Measurements from ENCODE around the gene DNMT1.
"Not testable (repeated sequence)": the region's sequence is repeated elsewhere in the genome, so short reads cannot be mapped to it uniquely, and the experiment has no call there.

The DNMT1 gene

GRCh38 chr19:10180459-10180858 lies 14.3 kb downstream of the DNMT1 start:
- DNase-seq: no peak

- not testable (repeated sequence) for DNase-seq
These were observed 14.7 kb downstream of the DNMT1 start for GRCh38 chr19:10180024-10180423.

- DNase-seq: no peak
These were observed 21.2 kb downstream of the DNMT1 start for GRCh38 chr19:10173527-10173926.

GRCh38 chr19:10168386-10168948 lies 26.3 kb downstream of the DNMT1 start:
- DNase-seq: no peak

GRCh38 chr19:10167459-10167858 lies 27.3 kb downstream of the DNMT1 start:
- DNase-seq: no peak

GRCh38 chr19:10166501-10166900 lies 28.3 kb downstream of the DNMT1 start:
- DNase-seq: not testable (repeated sequence)

GRCh38 chr19:10166046-10166445 lies 28.7 kb downstream of the DNMT1 start:
- DNase-seq: no peak

- no peak for DNase-seq
These were observed 31.2 kb downstream of the DNMT1 start for GRCh38 chr19:10163536-10163935.

GRCh38 chr19:10159610-10160009 lies 35.1 kb downstream of the DNMT1 start:
- DNase-seq: no peak

- DNase-seq: no peak
These were observed 36.3 kb downstream of the DNMT1 start for GRCh38 chr19:10158485-10158884.

- no peak for DNase-seq
These were observed 36.7 kb downstream of the DNMT1 start for GRCh38 chr19:10158071-10158470.

- no peak for DNase-seq
These were observed 38.9 kb downstream of the DNMT1 start for GRCh38 chr19:10155839-10156238.

GRCh38 chr19:10152100-10152499 lies 42.7 kb downstream of the DNMT1 start:
- DNase-seq: no peak

GRCh38 chr19:10151521-10151920 lies 43.2 kb downstream of the DNMT1 start:
- DNase-seq: no peak

GRCh38 chr19:10149427-10149826 lies 45.3 kb downstream of the DNMT1 start:
- DNase-seq: no peak

- DNase-seq: no peak
These were observed 48.6 kb downstream of the DNMT1 start for GRCh38 chr19:10146142-10146541.

GRCh38 chr19:10145031-10145430 lies 49.7 kb downstream of the DNMT1 start:
- peak in 1 of 2 donors; percentile 14 for DNase-seq

GRCh38 chr19:10144361-10144760 lies 50.4 kb downstream of the DNMT1 start:
- peak in 1 of 2 donors; percentile 29 for DNase-seq

GRCh38 chr19:10143681-10144080 lies 51.1 kb downstream of the DNMT1 start:
- peak in 1 of 2 donors; percentile 46 for DNase-seq

GRCh38 chr19:10142701-10143375 lies 51.9 kb downstream of the DNMT1 start:
- DNase-seq: peak; percentile 64 to 87

GRCh38 chr19:10141973-10142372 lies 52.8 kb downstream of the DNMT1 start:
- DNase-seq: no peak

- DNase-seq: no peak
These were observed 53.3 kb downstream of the DNMT1 start for GRCh38 chr19:10141479-10141878.

GRCh38 chr19:10139952-10140351 lies 54.8 kb downstream of the DNMT1 start:
- no peak for DNase-seq

GRCh38 chr19:10138879-10139795 lies 55.6 kb downstream of the DNMT1 start:
- no peak for DNase-seq
